Stimulated activated naive CD8-positive, alpha-beta T cell treated with anti-CD3 and anti-CD28 coated beads, Interleukin-15, Interleukin-2, amounts not matched to agents 100 ng/mL and 50 ng/mL, for 24 hours (primary cell): ENCODE data around the gene PRKAR1B.
A peak's percentile ranks its signal among the peaks of the same experiment; 100 is the strongest.

Experiments
- H3K27ac Mint-ChIP-seq: one replicate; pipeline ENCODE4 v1.8.0; 2021; ENCODE audit warnings: mild to moderate bottlenecking, mixed read lengths
- H3K27me3 Mint-ChIP-seq: one replicate; pipeline ENCODE4 v1.8.0; 2021; ENCODE audit warnings: mixed read lengths
- H3K36me3 Mint-ChIP-seq: one replicate; pipeline ENCODE4 v1.8.0; 2021; ENCODE audit warnings: low read depth, mixed read lengths
- H3K4me1 Mint-ChIP-seq: one replicate; pipeline ENCODE4 v1.8.0; 2021; ENCODE audit warnings: low read depth, mixed read lengths
- H3K4me3 Mint-ChIP-seq: one replicate; pipeline ENCODE4 v1.8.0; 2021; ENCODE audit warnings: mild to moderate bottlenecking, mixed read lengths
- H3K9me3 Mint-ChIP-seq: one replicate; pipeline ENCODE4 v1.8.0; 2021; ENCODE audit warnings: mixed read lengths

Gene PRKAR1B

GRCh38 chr7:583410-584121 is 143.5 kb downstream of the PRKAR1B start:
- Mint-ChIP-seq H3K4me3 (peak overlapping the region; percentile 84), H3K4me1 (peaks cover 43% of the 10 kb centered on the region), H3K27me3 (no peaks in the 10 kb centered on the region), H3K9me3 (peaks cover 14% of the 10 kb centered on the region), H3K27ac (peak overlapping the region; percentile 89), H3K36me3 (peaks cover 76% of the 10 kb centered on the region)

GRCh38 chr7:582931-583330 is 144.2 kb downstream of the PRKAR1B start:
- H3K27me3 Mint-ChIP-seq: no peaks in the 10 kb centered on the region
- peak overlapping the region; percentile 89 for H3K27ac Mint-ChIP-seq
- H3K36me3 Mint-ChIP-seq: peaks cover 70% of the 10 kb centered on the region
- peaks cover 9% of the 10 kb centered on the region for H3K9me3 Mint-ChIP-seq
- H3K4me1 Mint-ChIP-seq: peaks cover 43% of the 10 kb centered on the region
- H3K4me3 Mint-ChIP-seq: peak overlapping the region; percentile 84

DNA sequence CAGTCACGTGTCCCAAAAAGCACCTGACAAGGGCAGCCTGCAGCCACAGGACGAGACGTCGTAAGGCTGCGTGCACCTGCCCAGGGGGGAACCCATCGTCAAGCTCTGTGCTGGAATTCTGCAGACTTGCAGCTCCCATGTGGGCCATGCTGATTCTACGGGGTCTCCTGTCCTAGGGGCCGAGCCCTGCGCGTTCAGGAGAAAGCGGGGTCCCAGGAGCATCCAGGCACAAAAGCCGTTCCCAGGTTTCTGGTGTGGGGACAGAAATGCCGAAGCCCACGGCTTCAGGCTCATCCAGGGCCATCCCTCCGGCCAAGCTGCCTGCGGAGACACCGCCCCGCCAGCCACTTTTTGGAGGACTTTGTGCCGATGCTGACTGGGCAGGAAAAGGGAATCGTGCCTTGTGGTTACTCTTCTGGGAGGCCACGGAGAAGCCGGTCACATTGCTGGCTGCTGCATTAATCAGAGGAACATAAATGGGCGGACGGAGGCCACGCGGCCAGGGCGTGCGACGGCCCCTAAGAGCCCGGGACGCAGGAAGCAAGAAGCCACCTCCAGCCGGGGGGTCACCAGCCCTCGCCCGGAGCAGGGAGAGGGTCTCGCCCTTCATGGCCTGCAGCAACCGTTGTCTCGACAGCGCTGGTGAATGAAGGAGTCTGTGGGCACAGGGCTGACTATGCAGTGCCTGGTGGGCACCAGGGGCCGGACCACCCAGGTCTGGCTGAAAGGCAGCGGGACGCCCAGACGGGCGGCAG is 144.8 kb downstream of the PRKAR1B start:
- Mint-ChIP-seq H3K4me1 (peaks cover 40% of the 10 kb centered on the region), H3K9me3 (peaks cover 9% of the 10 kb centered on the region), H3K27me3 (no peaks in the 10 kb centered on the region), H3K4me3 (peak overlapping the region; percentile 39), H3K27ac (no peak overlapping the region), H3K36me3 (peaks cover 64% of the 10 kb centered on the region)

GRCh38 chr7:578386-578785 is 148.7 kb downstream of the PRKAR1B start:
- H3K9me3 Mint-ChIP-seq: no peaks in the 10 kb centered on the region
- H3K4me1 Mint-ChIP-seq: peaks cover 5% of the 10 kb centered on the region
- peaks cover 55% of the 10 kb centered on the region for H3K36me3 Mint-ChIP-seq
- H3K4me3 Mint-ChIP-seq: no peak overlapping the region
- H3K27me3 Mint-ChIP-seq: no peaks in the 10 kb centered on the region
- no peak overlapping the region for H3K27ac Mint-ChIP-seq

GRCh38 chr7:577741-578370 is 149.2 kb downstream of the PRKAR1B start:
- Mint-ChIP-seq H3K4me1 (no peaks in the 10 kb centered on the region), H3K4me3 (no peak overlapping the region), H3K36me3 (peaks cover 50% of the 10 kb centered on the region), H3K9me3 (no peaks in the 10 kb centered on the region), H3K27me3 (no peaks in the 10 kb centered on the region), H3K27ac (no peak overlapping the region)

GRCh38 chr7:577278-577665 is 149.8 kb downstream of the PRKAR1B start:
- Mint-ChIP-seq H3K36me3 (peaks cover 47% of the 10 kb centered on the region), H3K27me3 (no peaks in the 10 kb centered on the region), H3K27ac (no peak overlapping the region), H3K4me1 (no peaks in the 10 kb centered on the region), H3K9me3 (no peaks in the 10 kb centered on the region), H3K4me3 (no peak overlapping the region)

DNA sequence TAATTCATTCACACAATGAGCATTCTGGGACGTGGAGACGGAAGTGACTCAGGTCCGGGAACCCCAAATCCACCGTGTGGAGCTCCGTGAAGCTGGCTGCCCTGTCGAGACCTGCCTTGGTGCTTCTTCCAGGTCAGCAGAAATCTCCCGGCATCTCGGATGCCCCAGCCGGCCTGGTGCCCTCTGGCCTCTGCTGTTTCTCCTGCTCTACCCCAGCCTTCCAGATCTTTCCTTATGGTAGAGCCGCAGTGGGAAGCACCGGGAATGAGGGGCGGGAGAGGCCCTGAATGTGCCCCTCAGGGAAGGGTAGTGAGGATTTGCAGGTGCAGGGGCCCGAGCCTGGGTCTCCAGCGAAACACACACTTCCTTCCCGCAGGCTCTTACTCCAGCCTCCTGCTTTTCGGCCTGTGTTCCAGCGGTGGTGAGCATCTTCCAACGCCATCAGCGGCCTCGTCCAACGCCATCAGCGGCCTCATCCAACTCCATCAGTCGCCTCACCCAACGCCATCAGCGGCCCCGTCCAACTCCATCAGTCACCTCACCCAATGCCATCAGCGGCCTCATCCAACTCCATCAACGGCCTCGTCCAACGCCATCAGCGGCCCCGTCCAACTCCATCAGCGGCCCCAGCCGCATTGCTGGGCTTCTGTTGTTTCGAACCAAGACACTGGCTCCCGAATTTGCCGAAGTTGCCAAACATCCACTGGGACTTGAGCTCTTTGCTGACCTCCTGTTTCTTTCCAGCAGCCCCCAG is 150.4 kb downstream of the PRKAR1B start:
- Mint-ChIP-seq H3K27ac (no peak overlapping the region), H3K36me3 (peaks cover 45% of the 10 kb centered on the region), H3K27me3 (no peaks in the 10 kb centered on the region), H3K4me1 (no peaks in the 10 kb centered on the region), H3K4me3 (no peak overlapping the region), H3K9me3 (no peaks in the 10 kb centered on the region)

DNA sequence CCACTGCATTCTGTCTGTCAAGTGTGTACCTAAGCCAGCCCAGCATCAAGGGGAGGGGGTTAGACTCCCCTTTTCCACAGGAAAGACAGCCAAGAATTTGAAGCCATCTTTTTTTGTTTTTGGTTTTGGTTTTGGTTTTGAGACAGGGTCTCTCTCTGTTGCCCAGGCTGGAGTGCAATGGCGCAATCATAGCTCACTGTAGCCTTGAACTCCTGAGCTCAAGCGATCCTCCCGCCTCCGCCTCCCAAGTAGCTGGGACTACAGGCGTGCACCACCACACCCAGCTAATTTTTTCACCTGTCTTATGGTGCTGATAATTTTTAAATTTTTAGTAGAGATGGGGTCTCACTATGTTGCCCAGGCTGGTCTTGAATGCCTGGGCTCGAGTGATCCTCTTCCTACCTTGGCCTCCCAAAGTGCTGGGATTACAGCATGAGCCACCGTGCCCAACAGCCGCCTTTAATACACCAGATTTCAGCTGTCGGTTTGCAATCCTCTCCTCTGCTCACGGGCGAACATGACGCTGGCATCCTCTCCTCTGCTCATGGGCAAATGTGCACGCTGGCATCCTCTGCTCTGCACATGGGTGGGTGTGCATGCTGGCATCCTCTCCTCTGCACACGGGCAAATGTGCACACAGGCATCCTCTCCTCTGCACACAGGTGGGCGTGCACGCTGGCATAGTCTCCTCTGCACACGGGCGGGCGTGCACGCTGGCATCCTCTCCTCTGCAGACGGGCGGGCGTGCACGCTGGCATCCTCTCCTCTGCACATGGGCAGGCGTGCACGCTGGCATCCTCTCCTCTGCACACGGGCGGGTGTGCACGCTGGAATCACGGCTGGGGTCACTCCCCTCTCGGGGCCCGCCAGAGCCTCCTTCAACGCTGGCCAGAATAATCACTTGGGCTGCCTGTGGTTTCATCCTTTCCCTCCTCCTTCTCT is 151.4 kb downstream of the PRKAR1B start:
- peaks cover 40% of the 10 kb centered on the region for H3K36me3 Mint-ChIP-seq
- H3K27me3 Mint-ChIP-seq: no peaks in the 10 kb centered on the region
- H3K4me1 Mint-ChIP-seq: no peaks in the 10 kb centered on the region
- no peak overlapping the region for H3K27ac Mint-ChIP-seq
- H3K9me3 Mint-ChIP-seq: no peaks in the 10 kb centered on the region
- H3K4me3 Mint-ChIP-seq: no peak overlapping the region

DNA sequence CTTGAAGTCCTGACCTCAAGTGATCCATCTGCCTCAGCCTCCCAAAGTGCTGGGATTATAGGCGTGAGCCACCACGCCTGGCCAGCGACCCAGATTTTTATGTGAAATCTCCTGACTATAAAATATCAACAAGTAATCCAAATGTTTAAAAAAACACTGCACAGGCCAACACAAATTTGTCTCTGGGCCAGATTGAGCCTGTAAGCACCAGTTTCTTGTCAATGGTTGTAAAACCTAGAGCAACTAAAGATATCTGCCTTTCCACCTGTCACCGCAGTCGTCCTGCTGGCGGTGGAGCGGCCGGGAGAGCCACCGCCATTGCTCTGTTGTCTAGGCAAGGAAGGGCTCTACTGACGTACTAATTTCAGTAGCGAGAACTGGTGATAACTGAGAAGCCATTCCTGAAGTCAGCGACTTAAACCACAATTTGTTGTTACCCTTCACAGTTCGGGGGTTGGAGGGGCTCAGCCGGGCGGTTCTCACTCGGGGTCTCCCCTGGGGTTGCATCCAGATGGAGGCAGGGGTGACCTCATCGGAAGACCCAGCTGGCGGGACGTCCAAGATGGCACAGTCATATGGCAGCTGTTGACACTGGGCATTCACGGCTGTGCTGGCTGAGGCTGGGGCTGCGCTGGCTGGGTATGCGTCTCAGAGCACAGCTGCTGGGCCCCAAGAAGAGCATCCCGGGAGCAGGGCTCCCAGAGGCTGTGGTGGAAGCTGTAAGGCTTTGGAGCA is 152.3 kb downstream of the PRKAR1B start:
- no peak overlapping the region for H3K4me3 Mint-ChIP-seq
- no peaks in the 10 kb centered on the region for H3K9me3 Mint-ChIP-seq
- H3K27ac Mint-ChIP-seq: no peak overlapping the region
- H3K4me1 Mint-ChIP-seq: no peaks in the 10 kb centered on the region
- no peaks in the 10 kb centered on the region for H3K27me3 Mint-ChIP-seq
- peaks cover 35% of the 10 kb centered on the region for H3K36me3 Mint-ChIP-seq

DNA sequence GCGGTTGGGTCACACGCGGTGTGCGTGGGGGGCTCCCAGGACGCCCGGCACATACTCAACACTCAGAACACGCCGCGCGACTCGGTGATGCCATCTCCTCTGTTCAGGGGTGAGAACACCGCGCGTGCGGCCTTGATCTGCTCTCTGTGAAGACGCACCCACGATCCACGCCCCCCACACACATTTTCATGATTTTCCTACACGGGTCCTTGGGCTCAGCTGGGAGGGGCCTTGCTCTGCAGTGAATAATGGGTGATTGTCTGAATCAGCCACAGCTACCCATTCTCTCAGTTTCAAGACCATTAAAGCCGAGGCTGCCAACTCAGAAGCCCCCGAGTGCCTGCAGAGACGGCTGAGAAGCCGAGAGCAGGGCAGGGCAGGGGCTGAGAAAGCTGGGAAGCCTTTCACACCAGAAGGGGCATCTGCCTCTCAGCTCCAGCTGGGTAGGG is 153.1 kb downstream of the PRKAR1B start:
- no peaks in the 10 kb centered on the region for H3K4me1 Mint-ChIP-seq
- no peaks in the 10 kb centered on the region for H3K9me3 Mint-ChIP-seq
- H3K36me3 Mint-ChIP-seq: peaks cover 32% of the 10 kb centered on the region
- no peaks in the 10 kb centered on the region for H3K27me3 Mint-ChIP-seq
- no peak overlapping the region for H3K27ac Mint-ChIP-seq
- no peak overlapping the region for H3K4me3 Mint-ChIP-seq

DNA sequence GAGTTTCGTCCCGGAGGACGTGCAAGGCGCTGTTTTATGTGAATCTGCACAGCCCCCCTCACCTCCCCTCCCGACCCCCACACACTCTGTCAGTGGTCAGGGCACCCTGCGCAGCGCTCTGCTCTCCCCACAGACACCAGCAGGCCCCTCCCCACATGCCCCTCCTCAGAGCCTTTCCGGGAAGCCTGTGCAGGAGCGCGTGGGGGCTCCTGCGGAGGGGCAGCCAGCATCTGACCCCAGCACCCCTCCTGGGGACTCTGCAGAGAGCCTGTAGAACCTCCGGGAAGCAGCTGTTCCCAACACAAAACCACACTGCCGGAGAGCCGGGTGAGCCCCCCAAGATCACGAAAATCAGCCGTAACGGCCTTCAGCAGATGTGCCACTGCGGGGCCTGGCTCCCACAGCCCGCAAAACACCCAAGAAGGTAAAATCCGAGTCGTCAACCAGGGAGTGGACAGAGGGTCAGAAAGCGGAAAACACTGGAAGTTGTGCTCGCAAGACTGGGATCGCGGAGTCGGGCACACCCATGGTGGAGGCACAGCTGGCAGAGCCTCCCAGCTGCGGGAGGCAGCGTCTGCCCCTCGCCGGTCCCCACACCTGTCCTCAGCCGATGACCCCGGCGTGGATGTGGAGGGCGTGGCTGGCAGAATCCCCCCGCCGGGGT is 153.7 kb downstream of the PRKAR1B start:
- Mint-ChIP-seq H3K27ac (no peak overlapping the region), H3K36me3 (peaks cover 35% of the 10 kb centered on the region), H3K4me1 (no peaks in the 10 kb centered on the region), H3K27me3 (no peaks in the 10 kb centered on the region), H3K4me3 (no peak overlapping the region), H3K9me3 (no peaks in the 10 kb centered on the region)

DNA sequence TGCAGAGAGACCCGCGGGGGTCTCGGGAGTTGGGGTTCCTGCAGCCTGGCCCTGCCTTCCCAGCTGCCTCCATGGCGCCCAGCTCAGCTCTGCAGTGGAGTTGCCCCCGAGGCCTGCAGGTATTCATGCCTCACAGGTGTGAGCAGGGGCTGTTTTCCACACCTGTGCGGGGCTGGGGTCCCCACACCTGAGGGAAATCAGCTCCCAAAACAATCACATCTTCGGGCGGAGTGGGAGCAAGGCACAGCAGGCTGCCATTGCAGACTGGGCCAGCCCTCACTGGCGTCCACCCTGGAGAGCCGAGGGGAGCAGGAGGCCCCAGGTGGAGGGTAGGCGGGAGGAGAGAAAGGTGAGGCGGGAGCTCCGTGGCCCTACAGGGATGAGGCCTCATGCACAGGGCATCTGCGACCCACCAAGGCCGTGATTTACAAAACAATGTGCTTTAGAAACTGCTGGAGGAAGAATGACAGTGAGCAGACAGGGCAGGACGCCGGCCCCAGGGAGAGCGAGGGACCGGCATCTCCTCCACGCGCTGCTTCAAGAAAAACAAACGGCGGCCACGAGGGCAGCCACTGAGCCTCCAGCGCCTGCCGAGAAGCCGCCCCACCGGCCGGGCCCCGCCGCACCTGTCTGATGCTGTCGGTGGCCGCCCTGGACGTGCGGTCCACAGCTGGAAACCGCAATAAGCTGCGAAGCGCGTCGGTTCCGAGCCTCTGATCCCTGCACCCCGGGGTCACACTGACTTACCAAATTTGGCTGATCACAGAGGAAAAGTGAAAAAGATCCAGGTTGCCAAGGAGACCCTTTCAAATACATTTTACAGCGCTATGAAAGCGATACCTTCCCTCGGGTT is 154.4 kb downstream of the PRKAR1B start:
- no peaks in the 10 kb centered on the region for H3K4me1 Mint-ChIP-seq
- no peak overlapping the region for H3K27ac Mint-ChIP-seq
- H3K36me3 Mint-ChIP-seq: peaks cover 36% of the 10 kb centered on the region
- no peaks in the 10 kb centered on the region for H3K9me3 Mint-ChIP-seq
- no peak overlapping the region for H3K4me3 Mint-ChIP-seq
- H3K27me3 Mint-ChIP-seq: no peaks in the 10 kb centered on the region
